ENCODE measurements around the gene RAD51B.
A peak's percentile ranks its signal among the peaks of the same experiment; 100 is the strongest.

The RAD51B gene

GRCh38 chr14:68573722-68574121 is 754.1 kb downstream of the RAD51B start:
- DNase-seq (ENCODE audit: low spot score): no peak

GRCh38 chr14:68574461-68574860 is 754.9 kb downstream of the RAD51B start:
- DNase-seq (ENCODE audit: low spot score): no peak

DNA sequence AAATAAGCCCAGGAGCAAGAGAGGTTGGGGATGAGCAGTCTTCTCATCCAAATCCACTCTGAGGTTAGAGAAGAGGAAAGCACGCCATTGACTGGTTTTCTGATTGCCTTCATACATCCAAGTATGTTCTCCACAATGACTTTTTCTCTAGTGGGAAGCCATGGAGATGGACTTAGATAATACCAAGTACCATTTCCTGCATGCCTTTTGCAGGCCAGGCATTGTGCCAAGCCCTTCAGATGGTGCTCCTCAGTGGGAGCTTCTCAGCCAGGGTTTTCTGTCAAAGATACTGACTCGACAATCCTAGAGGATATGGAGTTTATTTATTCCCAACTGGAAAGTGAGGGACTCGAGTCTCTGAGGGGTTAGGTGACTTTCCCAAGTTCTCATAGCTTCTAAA is 755.3 kb downstream of the RAD51B start:
- DNase-seq (ENCODE audit: low spot score): no peak

DNA sequence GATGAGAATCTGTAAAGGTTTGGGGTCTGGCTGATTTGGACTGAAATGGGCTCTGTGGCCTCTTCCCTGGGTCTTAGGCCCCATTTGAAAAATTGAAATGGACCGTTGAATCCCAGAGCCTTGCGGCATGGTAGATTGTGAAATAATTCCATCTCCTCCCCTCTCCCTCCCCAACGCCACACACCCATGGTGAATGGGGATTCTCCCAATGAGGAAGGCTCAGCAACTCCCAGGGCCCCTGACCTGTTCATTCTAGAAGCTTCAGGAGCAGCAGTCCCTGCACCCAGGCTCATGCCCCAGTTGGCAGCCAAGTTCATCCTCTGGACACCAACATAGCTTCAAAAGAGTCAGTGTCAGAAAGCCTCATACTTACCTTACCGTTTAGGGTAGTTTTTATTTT is 755.8 kb downstream of the RAD51B start:
- DNase-seq (ENCODE audit: low spot score): no peak

- DNase-seq (ENCODE audit: low spot score): no peak
Measured at GRCh38 chr14:68576031-68576430, 756.5 kb downstream of the RAD51B start.

GRCh38 chr14:68576496-68577244 is 757.1 kb downstream of the RAD51B start:
- DNase-seq (ENCODE audit: low spot score): peak; percentile 58

DNA sequence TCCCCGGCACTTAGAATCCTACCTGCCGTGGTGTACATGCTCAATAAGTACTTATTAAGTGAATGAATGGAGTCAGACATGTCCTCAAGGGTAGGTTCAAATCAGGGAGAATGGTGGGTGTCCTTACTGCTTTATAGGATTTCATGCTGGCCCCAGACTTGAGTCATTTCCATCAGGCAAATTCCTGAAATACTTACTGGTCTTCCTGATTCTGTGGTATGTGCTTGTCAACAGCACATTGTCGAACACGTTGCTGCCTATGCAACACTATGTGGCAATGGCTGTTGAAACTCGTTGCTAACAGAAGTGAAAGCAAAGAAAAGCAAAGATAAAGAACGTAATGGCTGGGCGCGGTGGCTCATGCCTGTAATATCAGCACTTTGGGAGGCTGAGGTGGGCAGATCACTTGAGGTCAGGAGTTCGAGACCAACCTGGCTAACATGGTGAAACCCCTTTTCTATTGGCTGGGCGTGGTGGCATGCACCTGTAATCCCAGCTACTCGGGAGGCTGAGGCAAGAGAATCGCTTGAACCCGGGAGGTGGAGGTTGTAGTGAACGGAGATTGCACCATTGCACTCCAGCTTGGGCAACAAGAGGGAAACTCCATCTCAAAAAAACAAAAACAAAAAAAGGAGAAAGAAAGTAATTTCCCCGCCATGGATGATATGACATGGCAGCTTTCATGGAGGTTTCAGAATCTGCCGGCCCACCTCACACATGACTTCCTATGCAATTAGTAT is 758.4 kb downstream of the RAD51B start:
- DNase-seq (ENCODE audit: low spot score): peak; percentile 93

DNA sequence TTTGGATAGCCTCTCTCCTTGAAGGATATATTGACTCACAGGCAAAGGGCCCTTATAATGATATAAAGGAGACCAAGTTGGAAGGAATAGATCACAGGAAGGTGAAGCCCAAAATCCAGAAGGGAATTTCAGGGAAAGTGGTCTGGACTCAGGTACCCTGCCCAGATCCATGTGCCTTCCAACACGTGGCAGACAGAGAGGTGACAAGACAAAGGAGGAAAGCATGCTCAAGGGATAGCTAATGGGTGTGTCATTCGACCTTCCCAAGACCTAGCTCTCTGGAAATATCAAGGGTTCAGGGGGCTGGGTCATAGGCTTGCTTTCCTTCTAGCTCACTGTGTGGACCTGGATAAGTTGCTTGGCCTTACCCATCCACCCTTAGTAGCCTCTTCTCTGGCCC is 759.0 kb downstream of the RAD51B start:
- DNase-seq (ENCODE audit: low spot score): no peak

DNA sequence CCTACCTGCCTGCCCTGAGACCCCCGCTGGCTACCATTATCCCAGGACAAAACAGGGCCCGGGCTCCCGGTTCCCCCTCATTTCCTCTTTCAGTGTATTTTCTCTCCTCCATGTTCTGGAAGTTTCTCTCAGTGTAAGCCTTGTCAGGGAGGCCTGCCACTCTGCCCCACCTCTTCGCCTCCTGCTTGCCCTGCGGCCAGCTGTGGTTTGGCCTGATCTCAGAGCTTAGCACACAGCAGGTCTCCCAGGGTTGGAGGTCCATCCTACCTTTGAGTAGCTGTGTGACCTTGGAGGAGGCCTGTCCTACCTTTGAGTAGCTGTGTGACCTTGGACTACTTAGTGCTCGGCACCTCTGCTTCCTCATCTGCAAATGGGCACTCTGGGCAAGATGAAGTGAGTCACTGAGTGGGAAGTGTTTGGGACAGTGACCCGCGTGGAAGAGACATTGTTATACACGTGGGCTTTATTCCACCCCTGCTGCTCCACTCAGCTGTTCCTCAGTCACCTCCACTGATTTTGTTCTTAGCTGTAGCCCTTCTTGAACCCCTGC is 760.6 kb downstream of the RAD51B start:
- DNase-seq (ENCODE audit: low spot score): no peak

DNA sequence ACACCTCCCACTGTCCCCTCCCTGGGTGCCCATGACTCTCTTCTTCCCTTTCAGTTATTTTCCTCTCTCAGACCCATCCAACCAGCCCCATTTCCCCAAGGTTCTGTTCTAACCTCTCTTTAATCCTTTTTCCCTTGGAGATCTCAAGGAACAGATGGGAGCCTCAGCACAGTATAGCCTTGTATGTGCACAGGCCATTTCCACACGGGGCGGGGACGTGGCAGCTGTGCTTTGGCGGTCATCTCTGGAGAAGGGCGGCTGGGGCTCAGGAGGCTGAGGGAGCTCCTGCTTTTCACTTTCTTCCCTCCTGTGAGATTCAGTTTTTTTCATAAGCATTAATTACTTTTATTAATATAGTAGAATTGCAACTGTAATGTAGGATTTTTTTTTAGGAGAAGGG is 761.1 kb downstream of the RAD51B start:
- DNase-seq (ENCODE audit: low spot score): no peak

- no peak for DNase-seq (ENCODE audit: low spot score)
Measured at GRCh38 chr14:68583548-68584280, 764.1 kb downstream of the RAD51B start.

DNA sequence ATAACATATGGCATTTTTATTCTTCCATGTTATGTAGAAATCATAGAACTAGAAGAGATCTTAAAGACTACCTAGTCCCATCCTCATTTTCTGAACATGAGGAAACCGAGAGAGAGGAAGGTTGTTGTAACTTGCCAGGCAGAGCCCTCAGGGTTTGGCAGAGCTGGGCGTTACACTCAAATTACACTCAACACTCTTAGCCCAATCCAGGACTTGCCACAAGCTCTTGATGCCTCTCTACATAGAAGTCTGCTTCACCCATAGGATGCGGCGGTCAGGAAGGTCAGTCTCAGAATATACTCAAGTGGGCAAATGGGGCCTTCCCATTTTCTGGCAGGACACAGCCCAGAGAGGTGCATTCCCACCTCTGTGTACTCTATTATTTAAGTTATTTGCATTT is 765.2 kb downstream of the RAD51B start:
- no peak for DNase-seq (ENCODE audit: low spot score)

DNA sequence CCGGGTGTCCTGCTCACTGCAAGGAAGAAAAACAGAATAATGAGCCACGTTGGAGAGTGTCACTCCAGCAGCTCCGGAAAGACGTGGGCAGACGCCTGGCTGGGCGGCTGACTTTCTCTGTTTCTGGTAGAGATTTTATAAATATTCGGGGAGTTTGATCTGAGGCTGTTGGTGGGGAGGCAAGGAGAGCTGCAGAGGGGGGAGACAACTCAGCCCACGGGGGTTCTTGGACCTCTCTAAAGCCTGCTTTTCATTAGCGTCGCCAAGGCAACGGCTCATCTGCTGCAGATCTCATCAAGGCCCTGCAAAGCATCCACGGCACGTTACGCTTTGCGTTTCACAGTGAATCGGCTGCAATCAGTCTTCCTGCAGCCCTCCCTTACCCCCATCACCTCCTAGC is 766.1 kb downstream of the RAD51B start:
- DNase-seq (ENCODE audit: low spot score): no peak

GRCh38 chr14:68586896-68587751 is 767.5 kb downstream of the RAD51B start:
- peak; percentile 27 for DNase-seq (ENCODE audit: low spot score)

DNA sequence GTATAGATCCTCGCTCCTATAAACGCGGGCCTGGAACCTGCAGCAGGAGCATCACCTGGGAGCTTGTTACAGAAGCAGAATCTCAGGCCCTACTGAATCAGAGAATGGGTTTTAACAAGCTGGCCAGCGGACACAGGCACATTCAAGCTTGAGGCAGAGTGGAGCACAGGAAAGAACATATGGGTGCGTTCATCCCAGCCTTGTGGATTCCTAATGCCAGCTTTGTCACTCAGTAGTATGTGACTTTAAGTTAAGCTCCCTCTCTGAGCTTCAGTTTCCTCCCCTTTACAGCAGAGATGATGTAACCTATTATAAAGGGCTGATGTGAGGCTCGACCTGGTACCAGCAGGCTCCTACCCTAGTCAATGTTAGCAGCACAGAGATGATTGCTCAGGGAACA is 768.4 kb downstream of the RAD51B start:
- DNase-seq (ENCODE audit: low spot score): no peak

DNA sequence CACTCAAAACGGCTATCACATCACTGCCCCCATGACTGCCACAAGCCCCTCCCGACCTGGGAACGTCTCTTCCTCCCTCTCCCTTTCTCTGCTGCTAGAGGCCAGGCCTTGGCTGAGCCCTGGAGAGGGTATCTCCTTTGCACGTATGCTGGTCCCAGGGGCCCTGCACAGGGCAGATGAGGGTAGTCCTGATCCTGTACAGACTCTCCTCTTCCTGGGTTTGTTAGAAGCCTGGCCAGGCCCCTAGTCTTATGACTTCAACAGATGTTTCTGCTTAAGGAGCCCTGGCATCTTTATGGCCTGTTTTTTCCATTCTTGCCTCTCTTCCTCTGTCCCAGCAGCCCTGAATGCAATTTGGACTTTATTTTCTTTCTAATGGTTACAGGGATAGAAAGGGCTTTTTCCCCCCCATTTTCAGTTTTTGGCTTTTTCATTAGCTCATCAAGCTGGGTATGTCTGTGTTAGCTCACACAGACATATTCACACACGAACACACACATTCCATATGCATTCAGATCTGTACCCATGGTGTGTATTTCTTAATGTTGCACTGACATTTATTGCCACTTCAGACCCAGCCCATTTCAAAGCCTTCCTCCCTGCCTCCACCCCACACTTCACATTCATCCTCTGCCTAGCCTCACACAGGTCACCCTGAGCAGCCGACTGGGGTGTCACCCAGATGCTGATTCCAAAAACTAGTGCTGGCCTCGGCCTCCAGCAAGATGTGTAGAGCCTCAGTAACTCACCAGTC is 770.0 kb downstream of the RAD51B start:
- DNase-seq (ENCODE audit: low spot score): peak; percentile 51

DNA sequence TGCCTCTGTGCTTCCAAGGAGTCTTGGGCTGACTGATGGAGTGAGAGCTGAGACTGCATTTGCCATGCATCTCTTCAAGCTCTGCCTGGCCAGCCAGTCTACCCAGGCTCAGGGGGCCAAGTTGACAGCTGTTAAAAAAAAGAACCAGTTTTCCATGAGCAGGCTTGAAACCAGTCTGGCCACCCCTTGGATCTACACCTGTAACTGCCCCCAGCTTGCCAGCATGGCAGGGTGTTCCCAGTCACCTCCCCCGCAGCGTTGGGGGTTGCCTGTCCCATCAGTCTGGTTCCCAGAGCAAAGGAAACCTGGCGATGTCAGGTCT is 770.6 kb downstream of the RAD51B start:
- no peak for DNase-seq (ENCODE audit: low spot score)

- no peak for DNase-seq (ENCODE audit: low spot score)
Measured at GRCh38 chr14:68591786-68592185, 772.2 kb downstream of the RAD51B start.

DNA sequence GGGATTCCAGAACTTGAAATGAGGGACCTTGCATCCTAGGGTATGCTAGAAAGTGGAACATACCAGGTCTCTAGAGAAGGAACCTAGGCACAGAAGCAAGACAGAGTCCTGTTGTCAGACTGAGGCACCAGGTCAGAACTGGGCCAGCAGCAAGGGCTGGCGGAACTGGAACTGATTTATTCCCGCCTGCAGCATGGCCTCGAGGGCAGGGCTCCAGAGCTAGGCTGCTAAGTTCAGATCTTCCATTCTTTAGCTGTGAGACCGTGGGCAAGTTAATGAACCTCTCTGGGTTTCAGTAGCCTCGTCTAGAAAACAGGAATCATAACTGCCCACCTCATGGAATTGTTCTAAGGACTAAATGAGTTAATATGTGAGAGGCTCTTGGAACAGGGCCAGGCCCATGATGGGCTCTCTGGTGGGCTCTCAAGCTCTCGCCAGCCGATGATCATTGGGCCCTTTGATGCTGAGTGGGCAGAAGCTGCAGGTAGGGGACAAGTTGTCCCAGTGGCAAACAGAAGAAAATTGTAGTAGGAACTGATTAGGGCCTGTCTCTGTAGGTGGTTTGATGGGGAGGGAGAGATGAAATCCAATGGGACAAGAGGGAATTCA is 773.5 kb downstream of the RAD51B start:
- no peak for DNase-seq (ENCODE audit: low spot score)

GRCh38 chr14:68593806-68594536 is 774.4 kb downstream of the RAD51B start:
- no peak for DNase-seq (ENCODE audit: low spot score)

Measured in hepatic stellate cell (primary cell).